Stimulated activated CD4-positive, alpha-beta T cell treated with anti-CD3 and anti-CD28 coated beads, Interleukin-12 subunit alpha, Interleukin-12 subunit beta, amount 100 ng/mL, for 48 hours (primary cell): ENCODE measurements around the gene SLC13A4.
"Not testable (repeated sequence)": the region's sequence is repeated elsewhere in the genome, so short reads cannot be mapped to it uniquely, and the experiment has no call there.

Experiments used
- DNase-seq, 3 donors: peaks; one replicate each; pipeline ENCODE4 v3.0.0-alpha.2; 2020; ENCODE audit warnings: low read depth in 2 of 3, low spot score in 1 of 3

The SLC13A4 gene

GRCh38 chr7:135753616-135754413 lies 25.8 kb upstream of the SLC13A4 start:
- no peak for DNase-seq

- no peak for DNase-seq
Observed at GRCh38 chr7:135748770-135749169, 20.8 kb upstream of the SLC13A4 start, which contains the start of gene FAM180A. TSS of gene FAM180A (minus strand) at chr7:135748813. CDS start at chr7:135748580, 233 bp downstream.

GRCh38 chr7:135747366-135747765 lies 19.4 kb upstream of the SLC13A4 start:
- DNase-seq: no peak

- no peak for DNase-seq
Observed at GRCh38 chr7:135745703-135746312, 17.8 kb upstream of the SLC13A4 start.

GRCh38 chr7:135744938-135745702 lies 17.1 kb upstream of the SLC13A4 start:
- DNase-seq: no peak

GRCh38 chr7:135743907-135744731 lies 16.1 kb upstream of the SLC13A4 start:
- no peak for DNase-seq

- DNase-seq: no peak
Observed at GRCh38 chr7:135742371-135742770, 14.4 kb upstream of the SLC13A4 start.

- no peak for DNase-seq
Observed at GRCh38 chr7:135741905-135742304, 13.9 kb upstream of the SLC13A4 start.

- no peak for DNase-seq
Observed at GRCh38 chr7:135740889-135741288, 12.9 kb upstream of the SLC13A4 start.

- DNase-seq: not testable (repeated sequence)
Observed at GRCh38 chr7:135737306-135737647, 9.3 kb upstream of the SLC13A4 start.

- no peak for DNase-seq
Observed at GRCh38 chr7:135736586-135737305, 8.8 kb upstream of the SLC13A4 start.

- no peak for DNase-seq
Observed at GRCh38 chr7:135734343-135734689, 6.3 kb upstream of the SLC13A4 start.

GRCh38 chr7:135733603-135734342 lies 5.8 kb upstream of the SLC13A4 start:
- DNase-seq: no peak

- no peak for DNase-seq
Observed at GRCh38 chr7:135731131-135731530, 3.1 kb upstream of the SLC13A4 start.

- DNase-seq: no peak
Observed at GRCh38 chr7:135729230-135729629, 1.2 kb upstream of the SLC13A4 start.

GRCh38 chr7:135726911-135727673 lies 894 bp downstream of the SLC13A4 start:
- no peak for DNase-seq

GRCh38 chr7:135726276-135726788 lies 1.7 kb downstream of the SLC13A4 start:
- DNase-seq: no peak

- DNase-seq: no peak
Observed at GRCh38 chr7:135723411-135723810, 4.6 kb downstream of the SLC13A4 start.
